ENCODE measurements around the gene SRSF3. TPM values are rescaled to one million over a fixed set of nuclear protein-coding genes. Genes with fewer than 3 reads are reported as not detected.

SRSF3 gene
- total RNA-seq, 2 donors from 2014 or later: 252 to 372 TPM

- H3K36me3 ChIP-seq: no peaks in the 10 kb centered on the region
- H3K27ac ChIP-seq: no peak overlapping the region
- no peak overlapping the region for H3K9ac ChIP-seq (ENCODE audit: low read depth in 2 of 2, low read length in 2 of 2)
- H3K4me1 ChIP-seq: peaks cover 17% of the 10 kb centered on the region
- no peak for TF ChIP-seq CTCF (IDR thresholded peaks at IDR 0.05)
- H3K27me3 ChIP-seq: no peaks in the 10 kb centered on the region
- no peak overlapping the region for H3K4me3 ChIP-seq
- intact Hi-C loops (cut with DNase I): no loop called here
- H3K9me3 ChIP-seq: no peaks in the 10 kb centered on the region
- no peak for DNase-seq
These were observed 35.6 kb downstream of the SRSF3 start for GRCh38 chr6:36629784-36630183.

GRCh38 chr6:36631326-36632011, 37.3 kb downstream of the SRSF3 start:
- no peaks in the 10 kb centered on the region for H3K9me3 ChIP-seq
- no peak overlapping the region for H3K27ac ChIP-seq
- no peak for DNase-seq
- no peak overlapping the region for H3K4me3 ChIP-seq
- no peaks in the 10 kb centered on the region for H3K36me3 ChIP-seq
- no peak overlapping the region for H3K9ac ChIP-seq (ENCODE audit: low read depth in 2 of 2, low read length in 2 of 2)
- peaks cover 15% of the 10 kb centered on the region for H3K4me1 ChIP-seq
- no peaks in the 10 kb centered on the region for H3K27me3 ChIP-seq
- TF ChIP-seq CTCF (IDR thresholded peaks at IDR 0.05): no peak
- intact Hi-C loops (cut with DNase I): no loop called here

- Histone ChIP-seq H3K9me3 (no peaks in the 10 kb centered on the region), H3K27me3 (no peaks in the 10 kb centered on the region), H3K4me3 (no peak overlapping the region), H3K36me3 (no peaks in the 10 kb centered on the region), H3K4me1 (peaks cover 6% of the 10 kb centered on the region), H3K27ac (no peak overlapping the region), H3K9ac (ENCODE audit: low read depth in 2 of 2, low read length in 2 of 2) (no peak overlapping the region)
- no peak for DNase-seq
- TF ChIP-seq CTCF (IDR thresholded peaks at IDR 0.05): no peak
- intact Hi-C loops (cut with DNase I): no loop called here
These were observed 39.2 kb downstream of the SRSF3 start for GRCh38 chr6:36633370-36633769.

GRCh38 chr6:36633915-36634314, 39.8 kb downstream of the SRSF3 start:
- H3K27me3 ChIP-seq: no peaks in the 10 kb centered on the region
- peak overlapping the region in 1 of 2 donors; percentile 1 for H3K9ac ChIP-seq (ENCODE audit: low read depth in 2 of 2, low read length in 2 of 2)
- no peak overlapping the region for H3K4me3 ChIP-seq
- H3K4me1 ChIP-seq: peaks cover 6% of the 10 kb centered on the region
- peak; percentile 89 for DNase-seq
- intact Hi-C loops (cut with DNase I): no loop called here
- no peaks in the 10 kb centered on the region for H3K9me3 ChIP-seq
- H3K36me3 ChIP-seq: no peaks in the 10 kb centered on the region
- H3K27ac ChIP-seq: peak overlapping the region; percentile 1
- TF ChIP-seq CTCF (IDR thresholded peaks at IDR 0.05): no peak

- Histone ChIP-seq H3K9ac (ENCODE audit: low read depth in 2 of 2, low read length in 2 of 2) (peak overlapping the region in 1 of 2 donors; percentile 1), H3K27me3 (no peaks in the 10 kb centered on the region), H3K9me3 (no peaks in the 10 kb centered on the region), H3K4me1 (peaks cover 6% of the 10 kb centered on the region), H3K4me3 (no peak overlapping the region), H3K27ac (peak overlapping the region; percentile 1), H3K36me3 (no peaks in the 10 kb centered on the region)
- no peak for TF ChIP-seq CTCF (IDR thresholded peaks at IDR 0.05)
- intact Hi-C loops (cut with DNase I): no loop called here
- DNase-seq: no peak
These were observed 40.4 kb downstream of the SRSF3 start for GRCh38 chr6:36634317-36635108.

Data from colonic mucosa (tissue), 4 donors.